ENCODE measurements around the gene PROCA1. TPM values are rescaled to one million over a fixed set of nuclear protein-coding genes. Genes with fewer than 3 reads are reported as not detected.
A peak's percentile ranks its signal among the peaks of the same experiment; 100 is the strongest.

The PROCA1 gene
- total and polyA plus RNA-seq, 9 of the 15 experiments (the other 6 are each of a cell fraction or from before 2014, with no cell fraction given) = 0.78 to 16.2 (median 5.6) TPM

DNA sequence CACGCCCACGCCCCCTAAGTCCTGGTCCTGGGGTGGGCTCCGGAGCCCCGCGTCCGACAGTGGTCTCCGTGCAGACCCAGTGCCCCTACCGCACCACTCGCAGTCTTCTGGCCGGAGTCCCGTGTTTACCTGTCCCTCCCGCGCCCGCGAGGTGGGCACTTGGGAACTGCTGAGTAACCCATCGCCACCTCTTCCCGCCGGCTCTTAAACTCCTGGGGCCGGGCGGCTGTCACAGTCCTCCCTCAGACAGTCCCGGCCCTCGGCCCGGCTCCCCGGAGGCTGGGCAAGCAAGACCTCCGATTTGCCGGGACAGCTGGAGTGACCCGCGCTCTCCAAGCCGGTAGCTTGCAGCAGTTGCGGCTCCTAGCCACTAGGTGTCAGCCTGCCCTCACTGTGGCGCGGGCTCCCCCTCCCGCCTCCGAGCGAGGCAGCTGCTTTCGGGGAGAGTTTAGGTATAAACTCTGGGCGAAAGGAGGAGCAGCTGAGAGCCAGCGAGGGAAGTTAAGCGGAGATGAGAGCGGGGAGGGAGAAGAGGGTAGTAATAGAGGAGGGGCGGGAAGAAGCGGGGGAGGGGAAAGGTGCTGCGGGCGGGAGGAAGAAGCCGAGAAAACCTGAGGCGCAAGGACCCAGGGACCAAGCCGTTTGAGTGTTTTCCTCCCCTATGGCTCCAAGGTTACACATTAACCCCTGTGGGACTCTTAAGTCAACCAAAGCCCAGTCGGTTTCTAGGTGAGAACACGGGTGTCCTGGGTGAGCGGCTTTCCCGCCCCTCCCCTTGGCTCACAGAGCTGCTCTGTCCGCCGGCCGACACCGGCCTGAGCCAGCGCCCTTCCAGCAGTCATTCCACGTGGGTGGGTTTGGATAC, 15.2 kb upstream of the PROCA1 start:
- in situ Hi-C loops (cut with MboI) (no loop called here), intact Hi-C loops (cut with micrococcal nuclease) (loop anchor here (1.0 to 10.0 kb wide), 10 partner anchors 16 to 388 kb away; partner anchors contain the start of genes DHRS13 and SPAG5)
- peaks cover 32% of the 10 kb centered on the region for H4K20me1 ChIP-seq (replicated peaks; ENCODE audit: control insufficient read depth, insufficient read depth, low read length)
- H3K4me3 ChIP-seq = peak overlapping the region; percentile 83
- peaks cover 47 to 64% of the 10 kb centered on the region in 2 experiments for H3K4me1 ChIP-seq (replicated peaks in 1 of 2; ENCODE audit: control insufficient read depth in 2 of 2, insufficient read depth in 2 of 2, low read length in 2 of 2)
- peak overlapping the region; percentile 97 for H3K27ac ChIP-seq (ENCODE audit: extremely low read depth, low read depth, low read length)
- BruUV-seq (replicated peaks) = no TSS peak
- peak; percentile 58 for ATAC-seq
- no peaks in the 10 kb centered on the region for H3K27me3 ChIP-seq (ENCODE audit: control insufficient read depth in 2 of 2, insufficient read depth in 2 of 2, low read length in 2 of 2)
- peak; percentile 90 for FAIRE-seq
- CTCF ChIA-PET (ENCODE audit: low intra/inter-chr PET ratio) = interaction anchor here (1.1 to 3.9 kb wide), 8 partner anchors 17 to 226 kb away, joined by 3 to 117 read pairs (median 12); partner anchors contain the start of genes DHRS13 and TRAF4
- H3K9me3 ChIP-seq (replicated peaks; ENCODE audit: control insufficient read depth, insufficient read depth, low read depth, low read length) = no peaks in the 10 kb centered on the region
- H3K36me3 ChIP-seq (ENCODE audit: control insufficient read depth, insufficient read depth, low read length) = peaks cover 38% of the 10 kb centered on the region
- WGBS (ENCODE audit: insufficient coverage, low coverage, missing lambda C conversion rate) = under 1% methylated on average over 52 of the region's 57 CpGs
- peak; percentile 75 to 99 (median 84) for DNase-seq (ENCODE audit: extremely low read depth in 1 of 4, low spot score in 3 of 4)
- H3K9ac ChIP-seq (ENCODE audit: insufficient read depth in 1 of 2, low read depth in 2 of 2, low read length in 2 of 2) = peak overlapping the region; percentile 94 to 97
- H3K4me2 ChIP-seq (ENCODE audit: insufficient read depth, low read length) = peak overlapping the region; percentile 100
- peaks cover 52% of the 10 kb centered on the region for H3K79me2 ChIP-seq (ENCODE audit: control insufficient read depth, insufficient read depth, low read length)
- peak overlapping the region; percentile 95 for H2AFZ ChIP-seq (ENCODE audit: low read depth, low read length)
- POLR2A ChIA-PET = interaction anchor here (0.6 to 11.1 kb wide), 44 partner anchors 8 to 567 kb away, joined by 3 to 367 read pairs (median 4); partner anchors contain the start of genes DHRS13, ERAL1, NUFIP2 and PHF12
- no peaks in the 10 kb centered on the region for H3K9me1 ChIP-seq (ENCODE audit: control insufficient read depth, insufficient read depth, low read length)
- no peak for TF ChIP-seq NCOA4 (IDR thresholded peaks at IDR 0.05; ENCODE audit: partially characterized antibody)
- TF ChIP-seq PRDM10 (IDR thresholded peaks at IDR 0.05; ENCODE audit: partially characterized antibody) = no peak
- 0 out of 2 replicates have a peak, but pooled peaks have one; percentile 26 for TF ChIP-seq PREB (CRISPR knock-in tag; IDR thresholded peaks at IDR 0.05)
- peak; percentile 49; the same call in 1 of the 2 replicates for TF ChIP-seq ZNF583 (CRISPR knock-in tag; IDR thresholded peaks at IDR 0.05)
- TF ChIP-seq ETS2 (tag; IDR thresholded peaks at IDR 0.05; ENCODE audit: borderline replicate concordance, poor library complexity, severe bottlenecking) = no peak
- TF ChIP-seq, protein P1, sequence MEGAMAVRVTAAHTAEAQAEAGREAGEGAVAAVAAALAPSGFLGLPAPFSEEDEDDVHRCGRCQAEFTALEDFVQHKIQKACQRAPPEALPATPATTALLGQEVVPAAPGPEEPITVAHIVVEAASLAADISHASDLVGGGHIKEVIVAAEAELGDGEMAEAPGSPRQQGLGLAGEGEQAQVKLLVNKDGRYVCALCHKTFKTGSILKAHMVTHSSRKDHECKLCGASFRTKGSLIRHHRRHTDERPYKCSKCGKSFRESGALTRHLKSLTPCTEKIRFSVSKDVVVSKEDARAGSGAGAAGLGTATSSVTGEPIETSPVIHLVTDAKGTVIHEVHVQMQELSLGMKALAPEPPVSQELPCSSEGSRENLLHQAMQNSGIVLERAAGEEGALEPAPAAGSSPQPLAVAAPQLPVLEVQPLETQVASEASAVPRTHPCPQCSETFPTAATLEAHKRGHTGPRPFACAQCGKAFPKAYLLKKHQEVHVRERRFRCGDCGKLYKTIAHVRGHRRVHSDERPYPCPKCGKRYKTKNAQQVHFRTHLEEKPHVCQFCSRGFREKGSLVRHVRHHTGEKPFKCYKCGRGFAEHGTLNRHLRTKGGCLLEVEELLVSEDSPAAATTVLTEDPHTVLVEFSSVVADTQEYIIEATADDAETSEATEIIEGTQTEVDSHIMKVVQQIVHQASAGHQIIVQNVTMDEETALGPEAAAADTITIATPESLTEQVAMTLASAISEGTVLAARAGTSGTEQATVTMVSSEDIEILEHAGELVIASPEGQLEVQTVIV (CRISPR knock-in tag; IDR thresholded peaks at IDR 0.05; ENCODE audit: borderline replicate concordance) = no peak
- TF ChIP-seq ZNF253 (CRISPR knock-in tag; conservative IDR thresholded peaks at IDR 0.05) = no peak
- TF ChIP-seq BRF1 (IDR thresholded peaks at IDR 0.05; ENCODE audit: borderline replicate concordance, extremely low read depth, insufficient read length) = no peak
- peak; percentile 70 for TF ChIP-seq CBFB (CRISPR knock-in tag; IDR thresholded peaks at IDR 0.05)
- TF ChIP-seq, protein P2, sequence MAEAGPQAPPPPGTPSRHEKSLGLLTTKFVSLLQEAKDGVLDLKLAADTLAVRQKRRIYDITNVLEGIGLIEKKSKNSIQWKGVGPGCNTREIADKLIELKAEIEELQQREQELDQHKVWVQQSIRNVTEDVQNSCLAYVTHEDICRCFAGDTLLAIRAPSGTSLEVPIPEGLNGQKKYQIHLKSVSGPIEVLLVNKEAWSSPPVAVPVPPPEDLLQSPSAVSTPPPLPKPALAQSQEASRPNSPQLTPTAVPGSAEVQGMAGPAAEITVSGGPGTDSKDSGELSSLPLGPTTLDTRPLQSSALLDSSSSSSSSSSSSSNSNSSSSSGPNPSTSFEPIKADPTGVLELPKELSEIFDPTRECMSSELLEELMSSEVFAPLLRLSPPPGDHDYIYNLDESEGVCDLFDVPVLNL (CRISPR knock-in tag; IDR thresholded peaks at IDR 0.05; ENCODE audit: low read depth) = 0 out of 2 replicates have a peak, but pooled peaks have one; percentile 42
- no peak for TF ChIP-seq EGR1 (conservative IDR thresholded peaks at IDR 0.05)
